Progenitor cell of endocrine pancreas (in vitro differentiated cells): ENCODE measurements around the gene RIPOR1. TPM values are rescaled to one million over a fixed set of nuclear protein-coding genes. Genes with fewer than 3 reads are reported as not detected.
A peak's percentile ranks its signal among the peaks of the same experiment; 100 is the strongest.

ENCODE experiments used
- DNase-seq: peaks from one replicate; pipeline ENCODE4 v3.0.0; 2021; ENCODE audit warnings: low spot score; ENCODE audit not compliant: unreplicated experiment
- H3K27ac Mint-ChIP-seq: 2 replicates; pipeline ENCODE4 v1.8.0; 2021; ENCODE audit warnings: mild to moderate bottlenecking, moderate library complexity, mixed read lengths
- H3K27me3 Mint-ChIP-seq: 2 replicates; pipeline ENCODE4 v1.8.0; 2021; ENCODE audit warnings: mixed read lengths
- H3K36me3 Mint-ChIP-seq: 2 replicates; pipeline ENCODE4 v1.8.0; 2022; ENCODE audit warnings: mixed read lengths; ENCODE audit not compliant: insufficient read depth
- H3K4me1 Mint-ChIP-seq: 2 replicates; pipeline ENCODE4 v1.8.0; 2021; ENCODE audit warnings: low read depth, mixed read lengths
- H3K4me3 Mint-ChIP-seq: 2 replicates; pipeline ENCODE4 v1.8.0; 2021; ENCODE audit warnings: low read depth, mild to moderate bottlenecking, moderate library complexity, mixed read lengths
- H3K9me3 Mint-ChIP-seq: 2 replicates; pipeline ENCODE4 v1.8.0; 2021; ENCODE audit warnings: low read depth, mixed read lengths
- total RNA-seq: library from RNA; stranded (reverse); gene quantifications from 2 replicates; pipeline ENCODE4 v1.2.1, GENCODE V29; 2021
- TF ChIP-seq, protein P1 (sequence below): fragments of 200-600 bp; sonication (generic); IDR thresholded peaks from one replicate; pipeline ENCODE4 v1.5.0; 2021; ENCODE audit warnings: antibody characterized with exemption, mild to moderate bottlenecking; ENCODE audit not compliant: unreplicated experiment

RIPOR1 gene
- total RNA-seq, 1 donor from 2014 or later, result 72.7 TPM

- no peaks in the 10 kb centered on the region for H3K36me3 Mint-ChIP-seq
- H3K27ac Mint-ChIP-seq, result no peak overlapping the region
- H3K4me1 Mint-ChIP-seq, result peaks cover 4% of the 10 kb centered on the region
- no peak overlapping the region for H3K4me3 Mint-ChIP-seq
- H3K9me3 Mint-ChIP-seq, result no peaks in the 10 kb centered on the region
- TF ChIP-seq, protein P1, sequence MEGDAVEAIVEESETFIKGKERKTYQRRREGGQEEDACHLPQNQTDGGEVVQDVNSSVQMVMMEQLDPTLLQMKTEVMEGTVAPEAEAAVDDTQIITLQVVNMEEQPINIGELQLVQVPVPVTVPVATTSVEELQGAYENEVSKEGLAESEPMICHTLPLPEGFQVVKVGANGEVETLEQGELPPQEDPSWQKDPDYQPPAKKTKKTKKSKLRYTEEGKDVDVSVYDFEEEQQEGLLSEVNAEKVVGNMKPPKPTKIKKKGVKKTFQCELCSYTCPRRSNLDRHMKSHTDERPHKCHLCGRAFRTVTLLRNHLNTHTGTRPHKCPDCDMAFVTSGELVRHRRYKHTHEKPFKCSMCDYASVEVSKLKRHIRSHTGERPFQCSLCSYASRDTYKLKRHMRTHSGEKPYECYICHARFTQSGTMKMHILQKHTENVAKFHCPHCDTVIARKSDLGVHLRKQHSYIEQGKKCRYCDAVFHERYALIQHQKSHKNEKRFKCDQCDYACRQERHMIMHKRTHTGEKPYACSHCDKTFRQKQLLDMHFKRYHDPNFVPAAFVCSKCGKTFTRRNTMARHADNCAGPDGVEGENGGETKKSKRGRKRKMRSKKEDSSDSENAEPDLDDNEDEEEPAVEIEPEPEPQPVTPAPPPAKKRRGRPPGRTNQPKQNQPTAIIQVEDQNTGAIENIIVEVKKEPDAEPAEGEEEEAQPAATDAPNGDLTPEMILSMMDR, result peak; percentile 71
- peak; percentile 28 for DNase-seq
- peaks cover 11% of the 10 kb centered on the region for H3K27me3 Mint-ChIP-seq
Measured at GRCh38 chr16:67514382-67514828, 14.2 kb upstream of the RIPOR1 start.

DNA sequence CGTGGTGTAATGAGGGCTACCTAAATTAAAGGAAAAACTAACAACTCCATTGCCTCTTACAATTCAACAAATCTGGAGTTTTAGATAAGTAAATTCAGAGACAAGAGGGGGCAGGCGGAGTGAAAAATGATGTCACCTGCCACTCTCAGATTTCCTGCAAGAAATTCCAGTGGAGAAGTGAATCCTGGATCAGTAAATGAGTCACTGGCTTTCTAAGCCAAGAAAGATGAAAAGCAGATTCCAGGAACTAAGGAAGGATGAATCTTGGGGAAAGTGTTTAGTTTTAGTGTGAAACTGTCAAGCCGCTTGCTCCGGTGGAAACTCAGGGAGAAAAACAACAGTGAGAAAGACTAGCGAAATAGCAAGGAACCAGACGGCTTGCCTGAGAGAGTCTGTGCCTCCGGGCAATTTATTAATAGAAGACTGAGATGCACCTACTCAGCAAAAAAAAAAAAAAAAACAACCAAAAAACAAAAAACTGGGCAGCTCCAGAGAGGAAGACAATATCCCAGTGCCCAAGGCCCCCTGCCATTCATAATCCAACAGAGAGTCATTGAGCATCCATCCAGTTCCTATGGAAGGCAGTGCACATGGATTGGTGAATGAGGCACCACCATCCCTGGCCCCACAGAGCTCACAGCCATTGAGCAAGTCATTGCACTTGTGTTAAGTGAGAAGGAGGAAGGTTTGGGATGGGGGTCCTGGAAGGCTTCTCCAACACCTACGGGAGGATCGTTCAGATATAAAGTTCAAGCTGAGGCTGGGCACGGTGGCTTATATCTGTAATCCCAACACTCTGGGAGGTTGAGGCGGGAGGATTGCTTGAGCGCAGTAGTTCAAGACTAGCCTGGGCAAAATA is 12.1 kb upstream of the RIPOR1 start:
- no peak overlapping the region for H3K4me3 Mint-ChIP-seq
- no peak overlapping the region for H3K27ac Mint-ChIP-seq
- DNase-seq, result no peak
- TF ChIP-seq, protein P1, result no peak
- peaks cover 8% of the 10 kb centered on the region for H3K4me1 Mint-ChIP-seq
- H3K27me3 Mint-ChIP-seq, result peaks cover 15% of the 10 kb centered on the region
- no peaks in the 10 kb centered on the region for H3K9me3 Mint-ChIP-seq
- H3K36me3 Mint-ChIP-seq, result no peaks in the 10 kb centered on the region

DNA sequence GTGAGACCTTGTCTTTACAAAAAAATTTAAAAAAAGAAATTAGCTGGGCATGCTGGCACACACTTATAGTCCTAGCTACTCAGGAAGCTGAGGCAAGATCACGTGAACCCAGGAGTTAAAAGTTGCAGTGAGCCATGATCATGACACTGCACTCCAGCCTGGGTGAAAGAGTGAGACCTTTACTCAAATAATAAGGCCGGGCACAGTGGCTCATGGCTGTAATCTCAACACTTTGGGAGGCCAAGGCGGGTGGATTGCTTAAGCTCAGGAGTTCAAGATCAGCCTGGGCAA is 11.5 kb upstream of the RIPOR1 start:
- TF ChIP-seq, protein P1, result no peak
- Mint-ChIP-seq H3K9me3 (no peaks in the 10 kb centered on the region), H3K27ac (no peak overlapping the region), H3K27me3 (peaks cover 14% of the 10 kb centered on the region), H3K36me3 (no peaks in the 10 kb centered on the region), H3K4me1 (peaks cover 8% of the 10 kb centered on the region), H3K4me3 (no peak overlapping the region)
- DNase-seq, result no peak

- Mint-ChIP-seq H3K4me3 (no peak overlapping the region), H3K4me1 (peaks cover 8% of the 10 kb centered on the region), H3K27me3 (peaks cover 14% of the 10 kb centered on the region), H3K36me3 (no peaks in the 10 kb centered on the region), H3K27ac (no peak overlapping the region), H3K9me3 (no peaks in the 10 kb centered on the region)
- DNase-seq, result no peak
- TF ChIP-seq, protein P1, result no peak
Measured at GRCh38 chr16:67517661-67518423, 10.8 kb upstream of the RIPOR1 start.

DNA sequence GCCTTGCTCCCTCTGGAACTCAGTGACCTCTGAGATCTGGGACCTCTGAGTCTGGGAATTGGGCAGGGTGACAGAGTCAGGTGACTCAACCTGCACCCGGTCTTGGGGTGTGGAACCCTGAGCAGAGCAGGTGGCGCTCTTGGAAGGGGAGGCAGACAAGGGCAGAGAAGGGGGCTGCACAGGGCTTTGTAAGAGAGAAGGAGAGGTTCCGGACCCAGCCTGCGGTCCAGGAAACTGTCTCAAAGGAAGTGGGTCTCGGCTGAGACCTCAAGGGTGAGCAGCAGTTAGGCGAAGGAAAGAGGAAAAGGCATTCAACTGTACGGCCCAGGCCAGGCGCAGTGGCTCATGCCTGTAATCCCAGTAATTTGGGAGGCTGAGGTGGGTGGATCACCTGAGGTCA is 10.0 kb upstream of the RIPOR1 start:
- Mint-ChIP-seq H3K4me3 (no peak overlapping the region), H3K27me3 (peaks cover 16% of the 10 kb centered on the region), H3K9me3 (no peaks in the 10 kb centered on the region), H3K36me3 (no peaks in the 10 kb centered on the region), H3K27ac (no peak overlapping the region), H3K4me1 (peaks cover 8% of the 10 kb centered on the region)
- TF ChIP-seq, protein P1, result no peak
- no peak for DNase-seq
